ENCODE results near the gene KLK13.

KLK13 gene

DNA sequence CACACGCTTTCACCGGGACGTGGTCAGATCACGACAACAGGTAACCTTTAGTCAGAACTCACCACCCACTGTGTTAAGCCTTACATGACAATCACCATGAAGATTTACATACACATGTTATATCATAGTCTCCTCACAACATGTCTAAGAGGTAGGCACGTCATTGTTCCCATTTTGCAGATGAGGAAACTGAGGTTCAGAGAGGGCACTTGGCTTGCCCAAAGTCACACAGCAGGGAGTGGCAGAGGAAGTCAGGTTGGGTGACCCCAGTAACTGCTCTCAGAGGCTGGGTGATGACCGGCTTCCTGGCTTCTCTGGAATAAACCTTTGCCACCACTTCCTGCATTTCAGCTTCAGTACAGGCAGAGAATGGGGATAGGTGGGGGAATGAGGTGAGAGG, 50.6 kb downstream of the KLK13 start:
- TF ChIP-seq, protein P1, sequence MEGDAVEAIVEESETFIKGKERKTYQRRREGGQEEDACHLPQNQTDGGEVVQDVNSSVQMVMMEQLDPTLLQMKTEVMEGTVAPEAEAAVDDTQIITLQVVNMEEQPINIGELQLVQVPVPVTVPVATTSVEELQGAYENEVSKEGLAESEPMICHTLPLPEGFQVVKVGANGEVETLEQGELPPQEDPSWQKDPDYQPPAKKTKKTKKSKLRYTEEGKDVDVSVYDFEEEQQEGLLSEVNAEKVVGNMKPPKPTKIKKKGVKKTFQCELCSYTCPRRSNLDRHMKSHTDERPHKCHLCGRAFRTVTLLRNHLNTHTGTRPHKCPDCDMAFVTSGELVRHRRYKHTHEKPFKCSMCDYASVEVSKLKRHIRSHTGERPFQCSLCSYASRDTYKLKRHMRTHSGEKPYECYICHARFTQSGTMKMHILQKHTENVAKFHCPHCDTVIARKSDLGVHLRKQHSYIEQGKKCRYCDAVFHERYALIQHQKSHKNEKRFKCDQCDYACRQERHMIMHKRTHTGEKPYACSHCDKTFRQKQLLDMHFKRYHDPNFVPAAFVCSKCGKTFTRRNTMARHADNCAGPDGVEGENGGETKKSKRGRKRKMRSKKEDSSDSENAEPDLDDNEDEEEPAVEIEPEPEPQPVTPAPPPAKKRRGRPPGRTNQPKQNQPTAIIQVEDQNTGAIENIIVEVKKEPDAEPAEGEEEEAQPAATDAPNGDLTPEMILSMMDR (IDR thresholded peaks at IDR 0.05; ENCODE audit: low read depth, low read length) = no peak

DNA sequence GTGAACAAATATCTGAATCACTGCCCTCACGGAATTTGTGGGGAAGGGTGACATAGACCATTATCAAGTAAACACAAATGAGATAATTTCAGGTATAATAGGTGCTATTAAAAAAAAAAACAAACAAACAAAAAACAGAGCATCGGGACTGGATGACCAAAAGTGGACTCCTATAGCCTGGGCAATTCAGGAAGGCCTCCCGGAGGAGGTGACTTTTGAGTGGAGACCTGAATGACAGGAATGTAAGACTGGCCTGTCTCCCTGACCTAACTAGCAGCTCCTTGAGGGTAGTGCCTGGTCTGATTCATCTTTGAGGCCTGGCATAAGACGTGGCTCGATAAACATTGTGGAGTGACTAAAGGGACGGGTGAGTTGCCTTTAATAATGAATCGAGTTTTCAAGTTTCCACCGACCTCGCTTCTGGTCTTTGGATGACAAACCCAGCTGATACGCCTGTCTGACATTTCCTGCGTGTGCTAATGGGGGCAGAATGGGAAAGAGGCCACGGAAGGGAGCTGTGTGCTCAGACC, 52.2 kb downstream of the KLK13 start:
- TF ChIP-seq, protein P1 (IDR thresholded peaks at IDR 0.05; ENCODE audit: low read depth, low read length) = no peak
- no peak for DNase-seq (ENCODE audit: extremely low read depth, low read depth)

More for the DNA sequence above, 50.6 kb downstream of the KLK13 start:
- no peak for DNase-seq (ENCODE audit: extremely low read depth, low read depth)

DNA sequence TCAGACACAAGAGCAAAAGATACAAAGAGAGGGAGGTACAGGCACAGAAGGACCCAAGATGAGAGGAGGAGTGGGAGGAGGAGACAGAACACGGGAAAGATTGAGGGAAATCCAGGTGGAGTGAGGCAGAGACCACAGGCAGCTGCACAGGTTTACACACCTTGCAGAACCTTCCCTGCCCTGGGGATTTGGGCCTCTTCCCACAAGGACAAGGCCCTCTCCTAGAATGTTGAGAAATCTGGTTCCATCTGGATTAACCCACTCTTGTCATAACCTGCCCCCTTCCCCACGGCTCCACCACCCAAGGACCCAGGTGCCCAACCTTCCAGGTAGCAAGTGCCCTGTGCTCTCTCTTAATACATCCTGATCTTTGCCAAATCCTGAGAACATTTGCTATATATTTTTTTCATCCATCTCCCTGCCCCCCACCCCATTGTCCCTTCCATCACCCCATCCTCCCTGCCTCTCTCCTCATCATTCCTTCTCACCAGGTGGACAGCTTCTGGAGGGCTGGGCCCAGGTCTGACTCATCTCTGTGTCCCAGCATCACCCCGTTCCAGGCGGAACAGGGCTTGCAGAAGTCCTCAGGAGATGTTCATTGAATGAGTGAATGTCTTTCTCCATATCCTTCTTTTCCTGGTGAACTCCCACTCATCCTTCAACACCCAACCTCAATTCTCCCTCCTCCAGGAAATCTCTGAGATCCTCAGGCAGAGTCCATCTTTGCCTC, 54.7 kb downstream of the KLK13 start:
- no peak for DNase-seq (ENCODE audit: extremely low read depth, low read depth)
- TF ChIP-seq, protein P1 (IDR thresholded peaks at IDR 0.05; ENCODE audit: low read depth, low read length) = no peak

DNA sequence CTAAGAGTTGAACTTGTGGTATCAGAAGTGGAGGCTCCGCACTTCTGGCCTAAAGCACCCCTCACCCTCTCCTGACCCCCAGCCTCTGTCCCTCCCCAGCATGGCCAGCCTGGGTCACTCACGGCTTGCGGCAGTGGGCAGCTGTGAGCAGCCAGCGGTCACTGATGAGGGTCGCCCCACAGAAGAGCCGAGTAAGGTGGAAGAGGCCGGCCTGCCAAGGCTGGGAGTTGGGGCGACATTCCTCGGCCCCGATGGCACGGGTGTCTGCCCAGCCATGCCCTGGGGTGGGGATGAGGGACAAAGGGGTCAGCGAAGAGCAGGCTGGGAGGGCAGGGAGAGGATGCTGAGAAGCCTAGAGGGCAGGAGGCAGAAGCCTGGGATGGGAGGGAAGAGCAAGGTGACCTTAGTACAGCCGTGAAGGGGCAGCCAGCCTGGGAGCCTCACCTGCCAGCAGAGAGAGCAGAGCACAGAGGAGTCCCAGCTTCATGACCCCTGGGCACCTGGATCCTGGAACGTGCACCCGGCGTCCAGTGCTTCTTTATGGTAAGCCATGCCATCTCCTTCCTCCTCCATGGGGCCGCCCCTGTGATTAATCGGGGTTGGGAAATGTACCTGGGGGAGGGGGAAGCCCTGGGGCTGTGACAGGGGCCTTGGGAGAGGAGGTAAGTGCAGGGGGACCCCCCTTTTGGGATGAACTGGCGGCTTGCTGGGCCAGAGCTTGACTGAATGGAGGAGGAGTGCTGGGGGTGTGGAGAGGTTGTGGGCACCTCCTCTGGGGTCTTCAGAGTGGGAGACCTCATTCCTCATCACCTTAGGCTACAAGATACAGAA, 55.6 kb downstream of the KLK13 start:
- DNase-seq (ENCODE audit: extremely low read depth, low read depth) = no peak
- TF ChIP-seq, protein P1 (IDR thresholded peaks at IDR 0.05; ENCODE audit: low read depth, low read length) = no peak

DNA sequence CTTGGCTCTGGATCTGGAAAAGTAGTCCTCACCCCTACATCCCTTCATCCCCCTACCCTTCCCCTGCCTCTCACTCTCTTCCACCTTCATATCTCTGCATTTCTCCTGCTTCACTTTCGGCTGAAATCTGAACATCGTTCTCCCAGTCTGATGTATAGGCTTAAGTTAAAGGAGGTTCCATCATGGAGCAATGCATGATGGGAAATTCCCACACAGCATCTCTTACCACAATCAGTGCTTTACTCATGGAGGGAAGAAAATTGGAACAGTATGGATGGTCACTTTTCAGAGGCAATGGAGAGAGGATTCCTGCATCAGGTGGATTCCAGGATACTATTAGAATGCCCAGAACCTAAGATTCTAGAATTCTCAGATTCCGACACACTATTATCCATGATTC, 57.4 kb downstream of the KLK13 start:
- TF ChIP-seq, protein P1 (IDR thresholded peaks at IDR 0.05; ENCODE audit: low read depth, low read length) = no peak
- no peak for DNase-seq (ENCODE audit: extremely low read depth, low read depth)

DNA sequence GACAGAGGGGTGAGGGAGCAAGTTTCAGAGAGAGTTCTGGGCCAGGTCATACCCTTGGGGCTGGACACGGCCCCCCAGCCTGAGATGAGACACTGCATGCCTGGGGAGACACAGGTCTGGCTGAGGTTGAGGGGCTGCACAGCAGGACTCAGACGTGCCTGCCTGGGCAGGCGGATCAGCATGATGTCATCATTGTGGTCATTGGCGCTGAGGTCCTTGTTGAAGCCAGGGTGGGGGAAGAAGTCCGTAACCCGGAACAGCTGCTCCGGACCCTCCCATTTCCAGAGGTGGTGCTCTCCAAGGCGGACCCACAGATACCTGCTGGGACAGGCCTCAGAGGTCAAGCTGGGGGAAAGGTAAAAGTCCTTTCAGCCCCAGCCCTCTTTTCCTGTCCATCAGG, 58.5 kb downstream of the KLK13 start:
- DNase-seq (ENCODE audit: extremely low read depth, low read depth) = no peak
- TF ChIP-seq, protein P1 (IDR thresholded peaks at IDR 0.05; ENCODE audit: low read depth, low read length) = no peak
